GM18868 (cell line): ENCODE results near the gene ABCG2.
"Not testable (repeated sequence)": the region's sequence is repeated elsewhere in the genome, so short reads cannot be mapped to it uniquely, and the experiment has no call there.

Source experiments
- ATAC-seq: cut with Tn5 transposase; IDR thresholded peaks from one replicate; pipeline ENCODE4 v1.9.1; 2021; ENCODE audit warnings: mild to moderate bottlenecking, moderate library complexity; ENCODE audit not compliant: unreplicated experiment

The ABCG2 gene

DNA sequence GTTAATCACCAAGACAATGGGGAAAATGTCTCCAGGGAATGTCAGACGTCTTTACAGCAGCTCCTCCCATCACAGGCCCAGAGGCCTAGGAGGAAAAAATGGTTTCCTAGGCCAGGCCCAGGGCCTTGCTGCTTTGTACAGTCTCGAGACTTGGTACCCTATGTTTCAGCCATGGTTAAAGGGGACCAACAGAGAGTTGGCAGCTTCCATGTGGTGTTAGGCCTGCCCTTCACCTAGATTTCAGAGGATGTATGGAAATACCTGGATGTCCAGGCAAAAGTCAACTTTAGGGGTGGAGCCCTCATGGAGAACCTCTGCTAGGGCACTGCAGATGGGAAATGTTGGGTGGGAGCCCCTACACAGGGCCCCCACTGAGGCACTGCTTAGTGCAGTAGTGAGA lies 38.5 kb downstream of the ABCG2 start:
- ATAC-seq, result no peak

GRCh38 chr4:88115587-88115986 lies 42.9 kb downstream of the ABCG2 start:
- ATAC-seq, result no peak

DNA sequence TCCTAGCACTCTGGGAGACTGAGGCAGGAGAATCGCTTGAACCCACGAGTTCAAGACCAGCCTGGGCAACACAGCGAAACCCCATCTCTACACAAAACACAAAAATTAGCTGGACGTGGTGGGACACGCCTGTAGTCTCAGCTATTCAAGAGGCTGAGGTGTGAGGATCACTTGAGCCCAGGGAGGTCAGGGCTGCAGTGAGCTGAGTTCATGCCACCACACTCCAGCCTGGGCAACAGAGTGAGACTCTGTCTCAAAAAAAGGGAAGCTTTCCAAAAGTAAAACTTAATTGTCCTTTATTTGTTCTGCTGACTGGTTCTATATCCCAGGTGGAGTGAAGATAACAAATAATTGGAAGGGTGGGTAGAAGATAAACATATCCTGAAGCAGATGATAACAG lies 45.6 kb downstream of the ABCG2 start:
- ATAC-seq, result no peak

GRCh38 chr4:88110826-88111225 lies 47.6 kb downstream of the ABCG2 start:
- ATAC-seq, result no peak

DNA sequence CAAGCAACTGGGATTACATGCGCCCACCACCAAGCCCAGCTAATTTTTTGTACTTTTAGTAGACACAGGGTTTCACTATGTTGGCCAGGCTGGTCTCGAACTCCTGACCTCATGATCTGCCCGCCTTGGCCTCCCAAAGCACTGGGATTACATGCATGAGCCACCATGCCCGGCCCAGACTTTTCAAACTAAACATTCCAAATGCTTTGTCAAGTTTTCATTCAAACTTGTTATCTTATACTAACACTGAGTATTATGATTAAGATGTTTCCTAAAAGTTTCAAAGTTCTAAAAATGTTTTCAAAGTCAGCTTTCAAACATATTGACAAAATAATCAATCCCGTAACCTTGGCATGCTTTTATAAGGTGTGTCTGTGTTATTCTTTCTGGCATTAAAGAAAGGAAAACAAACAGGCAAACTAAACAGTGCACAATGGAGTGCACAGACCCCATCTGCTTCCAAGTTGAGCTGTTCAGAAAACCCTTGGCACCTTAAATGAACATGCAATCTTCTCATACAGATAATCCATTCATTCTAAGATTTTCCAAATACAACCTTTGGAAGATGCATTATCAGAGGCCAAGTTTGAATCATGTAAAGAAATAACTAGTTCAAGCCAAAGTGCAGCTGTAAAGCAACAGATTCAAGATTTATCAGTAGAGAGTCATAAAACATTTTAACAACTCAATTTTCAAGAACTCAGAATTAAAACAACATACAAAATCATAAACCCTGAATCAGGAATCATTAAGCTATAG lies 49.1 kb downstream of the ABCG2 start:
- ATAC-seq, result no peak

- no peak for ATAC-seq
Observed at GRCh38 chr4:88108747-88109122, 49.7 kb downstream of the ABCG2 start.

- ATAC-seq, result not testable (repeated sequence)
Observed at GRCh38 chr4:88108108-88108465, 50.4 kb downstream of the ABCG2 start.

DNA sequence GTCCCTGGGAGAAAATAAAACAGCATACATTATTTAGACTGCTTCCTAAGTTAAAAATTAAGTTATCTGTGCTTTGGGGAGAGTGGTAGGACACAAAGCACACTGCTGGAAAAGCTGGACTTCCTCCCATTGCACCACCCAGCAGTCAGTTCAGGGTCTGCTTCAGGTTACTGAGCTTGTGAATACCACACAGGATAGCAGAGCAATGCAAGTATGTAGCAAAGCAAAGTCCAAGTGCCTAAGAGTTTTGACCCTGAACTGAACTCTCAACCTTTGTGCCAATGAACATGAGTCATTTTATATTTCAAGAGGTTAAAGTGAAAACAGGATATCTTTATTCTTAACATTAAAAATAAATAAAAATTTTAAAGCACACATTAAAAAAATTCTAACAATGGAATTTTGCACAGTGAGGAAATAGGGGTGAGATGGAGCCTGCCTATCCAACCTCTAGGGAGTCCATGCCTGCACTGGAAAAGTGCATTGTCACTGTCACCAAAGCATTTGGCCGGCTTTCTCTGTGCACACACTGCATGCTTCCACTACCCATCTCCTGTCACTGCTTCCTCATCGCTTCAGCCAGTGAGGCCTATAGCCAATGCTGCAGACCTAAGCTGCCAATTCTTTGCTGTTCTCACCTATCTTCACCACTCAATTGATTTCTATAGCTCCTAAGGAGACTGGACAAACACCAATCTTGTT lies 50.9 kb downstream of the ABCG2 start:
- no peak for ATAC-seq

DNA sequence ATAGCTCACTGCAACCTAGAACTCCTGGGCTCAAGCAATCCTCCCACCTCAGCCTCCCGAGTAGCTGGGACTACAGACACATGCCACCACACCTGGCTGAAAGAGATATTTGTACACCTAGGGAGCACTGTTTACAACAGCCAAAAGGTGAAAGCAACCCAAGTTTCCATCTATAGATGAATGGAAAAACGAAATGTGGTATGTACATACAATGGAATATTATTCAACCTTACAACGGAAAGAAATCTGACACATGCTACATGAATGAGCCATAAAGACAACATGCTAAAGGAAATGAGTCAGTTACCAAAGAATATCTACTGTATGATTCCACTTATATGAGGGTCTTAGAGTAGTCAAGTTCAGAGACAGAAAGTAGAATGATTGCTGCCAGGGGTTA lies 52.2 kb downstream of the ABCG2 start:
- no peak for ATAC-seq

DNA sequence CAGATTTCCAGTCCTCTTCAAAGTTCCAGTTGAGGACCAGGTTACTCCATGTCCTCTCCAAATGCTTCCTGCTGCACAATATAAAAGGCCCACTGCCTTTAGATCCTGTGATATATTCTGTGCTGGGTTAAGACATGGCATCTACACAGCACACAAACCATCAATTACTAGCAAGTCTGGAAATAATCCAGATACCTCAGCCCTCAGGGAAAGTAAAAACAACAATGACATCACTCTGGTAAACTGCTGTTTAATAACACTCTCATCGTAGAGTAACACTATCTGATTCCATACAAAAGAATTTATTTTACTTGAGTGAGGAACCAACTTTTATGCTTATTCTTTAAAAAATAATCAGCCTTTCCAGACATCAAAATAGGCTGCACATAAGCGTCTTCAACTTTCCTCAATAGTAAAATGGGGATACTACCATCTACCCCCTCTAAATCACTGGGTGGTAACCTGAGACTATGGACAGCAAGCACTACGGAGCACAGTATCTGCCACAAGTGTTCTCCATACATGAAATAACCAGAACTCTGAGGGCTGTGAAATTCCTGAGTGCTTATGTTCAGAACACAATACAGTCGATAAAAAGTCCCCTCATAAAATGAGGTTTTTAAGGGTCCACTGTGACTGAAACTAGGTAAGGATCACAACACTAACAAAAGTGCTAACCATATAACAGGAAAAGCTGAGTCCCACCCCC lies 53.4 kb downstream of the ABCG2 start:
- no peak for ATAC-seq

DNA sequence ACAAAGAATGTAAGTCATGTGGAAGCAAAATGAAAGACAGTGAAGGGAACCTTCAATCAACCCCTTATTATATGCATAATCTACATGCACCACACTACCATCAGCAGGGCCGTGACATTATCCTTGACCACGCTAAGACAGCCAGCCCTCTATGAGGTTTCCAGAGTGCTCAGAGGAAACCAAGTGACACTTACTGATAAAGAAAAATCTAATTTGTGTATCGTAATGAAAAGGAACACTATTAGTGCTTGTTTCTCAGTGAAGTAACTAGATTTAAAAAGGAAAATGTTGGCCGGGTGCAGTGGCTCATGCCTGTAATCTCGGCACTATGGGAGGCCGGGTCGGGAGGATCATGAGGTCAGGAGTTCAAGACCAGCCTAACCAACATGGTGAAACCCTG lies 56.4 kb downstream of the ABCG2 start:
- ATAC-seq, result no peak

- ATAC-seq, result no peak
Observed at GRCh38 chr4:88101165-88101564, 57.3 kb downstream of the ABCG2 start.

GRCh38 chr4:88098993-88099752 lies 59.3 kb downstream of the ABCG2 start:
- no peak for ATAC-seq

DNA sequence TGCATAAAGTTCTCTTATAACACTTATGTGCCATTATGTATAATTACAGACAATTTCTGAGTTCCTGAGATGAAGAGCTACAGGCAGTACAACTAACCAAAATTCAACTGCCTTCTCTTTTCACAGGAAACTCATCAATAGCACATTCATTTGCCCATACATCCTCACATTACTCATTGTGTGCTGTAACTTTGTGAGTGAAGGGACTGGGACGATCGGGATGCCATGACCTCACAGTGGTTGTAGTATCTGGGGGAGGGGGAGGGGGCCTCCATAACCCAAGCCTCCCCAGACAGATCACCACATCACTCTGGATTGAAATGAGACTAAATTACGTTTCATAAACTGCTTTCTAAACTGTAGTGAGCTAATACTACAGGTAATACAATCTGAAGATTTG lies 60.7 kb downstream of the ABCG2 start:
- ATAC-seq, result no peak

GRCh38 chr4:88097301-88097700 lies 61.1 kb downstream of the ABCG2 start:
- no peak for ATAC-seq

DNA sequence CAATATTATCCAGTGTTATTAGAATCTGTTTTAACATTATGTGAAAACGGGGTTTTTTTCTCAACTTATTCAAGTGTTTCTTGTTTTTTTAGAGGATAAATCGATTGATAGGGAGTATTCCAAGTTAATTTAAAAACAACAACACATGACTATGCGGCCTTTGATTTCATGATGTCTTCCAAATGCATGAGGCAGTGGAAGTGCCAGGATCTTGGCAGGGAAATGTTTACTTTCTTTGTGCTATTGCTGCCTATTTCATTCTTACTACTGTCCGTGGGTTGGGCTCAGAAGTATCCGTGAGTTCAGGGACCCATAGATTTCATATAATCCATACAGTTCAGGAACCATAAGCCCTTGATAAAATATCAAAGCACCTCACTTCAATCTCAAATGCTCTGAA lies 64.6 kb downstream of the ABCG2 start:
- ATAC-seq, result no peak

- no peak for ATAC-seq
Observed at GRCh38 chr4:88091378-88091777, 67.1 kb downstream of the ABCG2 start.

GRCh38 chr4:88090898-88091297 lies 67.5 kb downstream of the ABCG2 start:
- no peak for ATAC-seq

- no peak for ATAC-seq
Observed at GRCh38 chr4:88087004-88087403, 71.4 kb downstream of the ABCG2 start.

- ATAC-seq, result no peak
Observed at GRCh38 chr4:88080626-88081025, 77.8 kb downstream of the ABCG2 start.

DNA sequence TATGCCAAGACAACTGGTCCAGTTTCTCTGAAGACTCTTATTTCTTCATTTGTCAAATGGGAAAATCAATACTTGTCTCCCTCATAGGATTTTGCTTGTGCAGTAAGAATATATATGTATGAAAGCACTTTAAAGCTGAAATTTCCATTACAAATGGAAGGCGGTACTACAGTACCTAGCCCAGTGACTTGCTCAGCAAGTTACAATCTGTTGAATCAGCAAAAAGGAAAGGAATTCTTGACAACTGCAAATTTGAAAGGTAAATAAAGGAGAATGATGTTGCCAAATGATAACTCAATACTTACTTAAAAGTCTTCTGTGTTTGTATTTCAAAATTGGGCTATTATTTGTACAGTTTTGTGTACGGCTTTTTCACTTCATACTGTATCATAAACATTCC lies 79.9 kb downstream of the ABCG2 start:
- ATAC-seq, result no peak
